Panc1 (cell line): ENCODE results near the gene RPL14. TPM values are rescaled to one million over a fixed set of nuclear protein-coding genes. Genes with fewer than 3 reads are reported as not detected.

Experiments
- ATAC-seq: fragments of 200-7000 bp; cut with Tn5 transposase; 2 replicates; pipeline ENCODE4 v1.9.1; 2020; ENCODE audit warnings: mild to moderate bottlenecking, moderate library complexity
- BruUV-seq: library from RNA; stranded (reverse); fragments of 400-500 nt; replicated peaks from 2 replicates; lab custom pipeline; 2021; lab: Mats Ljungman, UMichigan
- CTCF ChIA-PET: fragments of 300-600 bp; sonication (Branson Sonifier 250); formaldehyde crosslinking; loops from one replicate; lab custom pipeline; 2022; ENCODE audit warnings: antibody characterized with exemption; lab: Charles Lee
- POLR2A ChIA-PET: fragments of 300-600 bp; sonication (Branson Sonifier 250); formaldehyde crosslinking; loops from one replicate; lab custom pipeline; 2022; ENCODE audit warnings: antibody characterized with exemption; lab: Charles Lee
- DNase-seq: peaks from one replicate; pipeline ENCODE4 v3.0.0-alpha.2; 2010; ENCODE audit warnings: low read depth, low spot score
- H3K27ac ChIP-seq: 2 replicates; pipeline ENCODE4 v1.5.1; 2011; ENCODE audit warnings: mild to moderate bottlenecking, low read length, inconsistent platforms
- H3K27me3 ChIP-seq: fragments of 200-500 bp; sonication (Bioruptor generic); 2 replicates; pipeline ENCODE4 v1.6.0; 2014; ENCODE audit warnings: low read length, inconsistent platforms; ENCODE audit not compliant: control insufficient read depth, insufficient read depth
- H3K36me3 ChIP-seq: fragments of 200-500 bp; sonication (Bioruptor generic); 2 replicates; pipeline ENCODE4 v1.5.1; 2014; ENCODE audit warnings: inconsistent platforms, mild to moderate bottlenecking, low read length, moderate library complexity; ENCODE audit not compliant: control insufficient read depth, insufficient read depth
- H3K4me1 ChIP-seq: 2 replicates; pipeline ENCODE4 v1.5.1; 2011; ENCODE audit warnings: inconsistent platforms, mild to moderate bottlenecking, low read length, moderate library complexity; ENCODE audit not compliant: control insufficient read depth, insufficient read depth
- H3K4me3 ChIP-seq, 2 experiments: 2 replicates each; pipeline ENCODE4 v1.5.1; 2011 to 2012; ENCODE audit warnings: low read depth in 2 of 2, low read length in 2 of 2, mild to moderate bottlenecking in 2 of 2, inconsistent platforms in 1 of 2, moderate library complexity in 1 of 2
- H3K9me3 ChIP-seq: fragments of 200-500 bp; sonication (Bioruptor generic); 2 replicates; pipeline ENCODE4 v1.5.1; 2014; ENCODE audit warnings: low read depth, mild to moderate bottlenecking, inconsistent platforms, low read length, moderate library complexity; ENCODE audit not compliant: control insufficient read depth, insufficient read depth
- CTCF ChIP-seq: fragments of 450-650 bp; IDR thresholded peaks from 2 replicates; pipeline ENCODE4 v1.5.1; 2017; ENCODE audit warnings: mild to moderate bottlenecking
- POLR2AphosphoS5 ChIP-seq: IDR thresholded peaks from 2 replicates; pipeline ENCODE4 v1.6.1; 2012; ENCODE audit warnings: mild to moderate bottlenecking, low read depth, low read length, moderate library complexity
- SIN3A ChIP-seq: IDR thresholded peaks from 2 replicates; pipeline ENCODE4 v1.6.1; 2012; ENCODE audit warnings: low read depth, mild to moderate bottlenecking, low read length, moderate library complexity, borderline replicate concordance; ENCODE audit not compliant: insufficient read depth
- TCF7L2 ChIP-seq: IDR thresholded peaks from 2 replicates; pipeline ENCODE4 v1.6.1; 2011; ENCODE audit warnings: mild to moderate bottlenecking, low read depth, low read length, inconsistent platforms
- in situ Hi-C: cut with HindIII; loops from 2 replicates; pipeline ENCODE4 v1.10.0; 2016; ENCODE audit warnings: low sequenced_read_pairs, low pct_unique_long_range_greater_than_20kb
- intact Hi-C: fragments of 100-400 bp; cut with micrococcal nuclease; formaldehyde crosslinking; loops from one replicate; pipeline ENCODE4 v1.10.0; 2022; ENCODE audit not compliant: unreplicated experiment
- total RNA-seq: library from RNA; stranded (reverse); gene quantifications from one replicate; pipeline ENCODE4 v1.2.1, GENCODE V29; 2021; ENCODE audit not compliant: unreplicated experiment
- TF ChIP-seq, protein P1 (sequence below), 2 experiments: IDR thresholded peaks; 2 replicates each; pipeline ENCODE4 v1.6.1; 2011 to 2012; ENCODE audit warnings: low read depth in 2 of 2, control low read depth in 1 of 2, low read length in 1 of 2, mild to moderate bottlenecking in 1 of 2, moderate library complexity in 1 of 2; ENCODE audit not compliant: insufficient read depth in 1 of 2

RPL14 gene
- total RNA-seq, 1 experiment from 2014 or later, result 1,134 TPM

GRCh38 chr3:40516201-40516600 lies 59.1 kb downstream of the RPL14 start:
- no peaks in the 10 kb centered on the region for H3K27me3 ChIP-seq
- no peak overlapping the region for H3K27ac ChIP-seq
- H3K36me3 ChIP-seq, result no peaks in the 10 kb centered on the region
- intact Hi-C loops (no loop called here), in situ Hi-C loops (no loop called here)
- no TSS peak for BruUV-seq
- H3K9me3 ChIP-seq, result no peaks in the 10 kb centered on the region
- no peak overlapping the region for H3K4me3 ChIP-seq
- POLR2A ChIA-PET, result no interaction called here
- ATAC-seq (no peak), DNase-seq (no peak)
- CTCF ChIA-PET, result no interaction called here
- TF ChIP-seq, protein P1, sequence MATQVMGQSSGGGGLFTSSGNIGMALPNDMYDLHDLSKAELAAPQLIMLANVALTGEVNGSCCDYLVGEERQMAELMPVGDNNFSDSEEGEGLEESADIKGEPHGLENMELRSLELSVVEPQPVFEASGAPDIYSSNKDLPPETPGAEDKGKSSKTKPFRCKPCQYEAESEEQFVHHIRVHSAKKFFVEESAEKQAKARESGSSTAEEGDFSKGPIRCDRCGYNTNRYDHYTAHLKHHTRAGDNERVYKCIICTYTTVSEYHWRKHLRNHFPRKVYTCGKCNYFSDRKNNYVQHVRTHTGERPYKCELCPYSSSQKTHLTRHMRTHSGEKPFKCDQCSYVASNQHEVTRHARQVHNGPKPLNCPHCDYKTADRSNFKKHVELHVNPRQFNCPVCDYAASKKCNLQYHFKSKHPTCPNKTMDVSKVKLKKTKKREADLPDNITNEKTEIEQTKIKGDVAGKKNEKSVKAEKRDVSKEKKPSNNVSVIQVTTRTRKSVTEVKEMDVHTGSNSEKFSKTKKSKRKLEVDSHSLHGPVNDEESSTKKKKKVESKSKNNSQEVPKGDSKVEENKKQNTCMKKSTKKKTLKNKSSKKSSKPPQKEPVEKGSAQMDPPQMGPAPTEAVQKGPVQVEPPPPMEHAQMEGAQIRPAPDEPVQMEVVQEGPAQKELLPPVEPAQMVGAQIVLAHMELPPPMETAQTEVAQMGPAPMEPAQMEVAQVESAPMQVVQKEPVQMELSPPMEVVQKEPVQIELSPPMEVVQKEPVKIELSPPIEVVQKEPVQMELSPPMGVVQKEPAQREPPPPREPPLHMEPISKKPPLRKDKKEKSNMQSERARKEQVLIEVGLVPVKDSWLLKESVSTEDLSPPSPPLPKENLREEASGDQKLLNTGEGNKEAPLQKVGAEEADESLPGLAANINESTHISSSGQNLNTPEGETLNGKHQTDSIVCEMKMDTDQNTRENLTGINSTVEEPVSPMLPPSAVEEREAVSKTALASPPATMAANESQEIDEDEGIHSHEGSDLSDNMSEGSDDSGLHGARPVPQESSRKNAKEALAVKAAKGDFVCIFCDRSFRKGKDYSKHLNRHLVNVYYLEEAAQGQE (IDR thresholded peaks at IDR 0.05; ENCODE audit: insufficient read depth in 1 of 2, low read depth in 2 of 2, low read length in 1 of 2), result no peak
- TF ChIP-seq CTCF (no peak), TCF7L2 (no peak), POLR2AphosphoS5 (no peak), SIN3A (no peak)
- no peaks in the 10 kb centered on the region for H3K4me1 ChIP-seq

GRCh38 chr3:40518067-40518466 lies 60.9 kb downstream of the RPL14 start:
- ChIA-PET POLR2A (no interaction called here), CTCF (no interaction called here)
- Histone ChIP-seq H3K27ac (no peak overlapping the region), H3K36me3 (no peaks in the 10 kb centered on the region), H3K27me3 (no peaks in the 10 kb centered on the region), H3K9me3 (no peaks in the 10 kb centered on the region), H3K4me3 (no peak overlapping the region), H3K4me1 (no peaks in the 10 kb centered on the region)
- ATAC-seq, result no peak
- TF ChIP-seq, protein P1 (IDR thresholded peaks at IDR 0.05; ENCODE audit: insufficient read depth in 1 of 2, low read depth in 2 of 2, low read length in 1 of 2), result no peak
- TF ChIP-seq SIN3A, result no peak
- TF ChIP-seq TCF7L2, result no peak
- TF ChIP-seq CTCF, result no peak
- no peak for TF ChIP-seq POLR2AphosphoS5
- BruUV-seq, result no TSS peak
- in situ Hi-C loops, result no loop called here
- intact Hi-C loops, result no loop called here
- no peak for DNase-seq

Other genes starting within 250 kb of the RPL14 start
- gene EIF1B, start 147.6 kb upstream of the RPL14 start, total RNA-seq, result 25.0 TPM
- gene ENTPD3, start 70.2 kb upstream of the RPL14 start, total RNA-seq, result not detected
- 1.3 TPM for gene ZNF619, start 19.8 kb downstream of the RPL14 start, total RNA-seq
- 1.3 TPM for gene ZNF620, start 48.7 kb downstream of the RPL14 start, total RNA-seq
- gene ZNF621, start 67.6 kb downstream of the RPL14 start, total RNA-seq, result 24.9 TPM